HL-60 (cell line): ENCODE measurements around the gene SLITRK3.

ENCODE experiments used
- DNase-seq, 2 experiments: peaks; one replicate each; pipeline ENCODE4 v3.0.0-alpha.2; 2010 to 2020; ENCODE audit warnings: low read depth in 1 of 2, low spot score in 1 of 2
- H3K27ac ChIP-seq: fragments of 250-450 bp; sonication (Bioruptor Pico); replicated peaks from 2 replicates; pipeline ENCODE4 v1.5.1; 2020; ENCODE audit warnings: mild to moderate bottlenecking, moderate library complexity
- H3K27me3 ChIP-seq: fragments of 250-450 bp; sonication (Bioruptor Pico); 2 replicates; pipeline ENCODE4 v1.5.1; 2021; ENCODE audit warnings: mild to moderate bottlenecking, moderate library complexity; ENCODE audit not compliant: insufficient read depth, poor library complexity, severe bottlenecking
- H3K4me3 ChIP-seq: replicated peaks from 2 replicates; pipeline ENCODE4 v1.5.1; 2011; ENCODE audit warnings: mild to moderate bottlenecking, control low read depth, low read length; ENCODE audit not compliant: insufficient read depth
- CTCF ChIP-seq: IDR thresholded peaks from one replicate; pipeline ENCODE4 v1.5.1; 2011; ENCODE audit warnings: low read length, control low read depth, inconsistent platforms; ENCODE audit not compliant: insufficient read depth
- GABPA ChIP-seq: IDR thresholded peaks from 2 replicates; pipeline ENCODE4 v1.6.1; 2012; ENCODE audit warnings: low read depth
- POLR2AphosphoS5 ChIP-seq: IDR thresholded peaks from 2 replicates; pipeline ENCODE4 v1.6.1; 2012; ENCODE audit warnings: low read depth
- REST ChIP-seq: IDR thresholded peaks from 2 replicates; pipeline ENCODE4 v1.6.1; 2012; ENCODE audit warnings: low read depth; ENCODE audit not compliant: insufficient replicate concordance
- SPI1 ChIP-seq: IDR thresholded peaks from 2 replicates; pipeline ENCODE4 v1.6.1; 2012; ENCODE audit warnings: low read depth, mild to moderate bottlenecking, borderline replicate concordance

SLITRK3 gene

GRCh38 chr3:165197481-165197800, 1.3 kb upstream of the SLITRK3 start:
- Histone ChIP-seq H3K27ac (no peak overlapping the region), H3K4me3 (no peak overlapping the region), H3K27me3 (peaks cover 35% of the 10 kb centered on the region)
- TF ChIP-seq CTCF (no peak), GABPA (no peak), SPI1 (no peak), POLR2AphosphoS5 (no peak), REST (no peak)
- no peak for DNase-seq

GRCh38 chr3:165196577-165197480, 645 bp upstream of the SLITRK3 start:
- Histone ChIP-seq H3K27ac (no peak overlapping the region), H3K4me3 (no peak overlapping the region), H3K27me3 (peaks cover 35% of the 10 kb centered on the region)
- DNase-seq, result no peak
- TF ChIP-seq POLR2AphosphoS5 (no peak), REST (no peak), CTCF (no peak), SPI1 (no peak), GABPA (no peak)

GRCh38 chr3:165195241-165195639, 944 bp downstream of the SLITRK3 start:
- TF ChIP-seq GABPA, result no peak
- no peak for TF ChIP-seq POLR2AphosphoS5
- no peak for TF ChIP-seq CTCF
- no peak for TF ChIP-seq SPI1
- Histone ChIP-seq H3K27me3 (peaks cover 35% of the 10 kb centered on the region), H3K27ac (no peak overlapping the region), H3K4me3 (no peak overlapping the region)
- DNase-seq, result no peak
